HG03025 (cell line): ENCODE measurements around the gene SHB.

Experiments used
- ATAC-seq: cut with Tn5 transposase; IDR thresholded peaks from one replicate; pipeline ENCODE4 v1.9.1; 2021; ENCODE audit warnings: mild to moderate bottlenecking, moderate library complexity; ENCODE audit not compliant: unreplicated experiment, low FRiP score

SHB gene

GRCh38 chr9:37942621-37943344, 126.2 kb downstream of the SHB start:
- ATAC-seq: no peak

- ATAC-seq: no peak
These were observed 127.8 kb downstream of the SHB start for GRCh38 chr9:37941253-37941652.

DNA sequence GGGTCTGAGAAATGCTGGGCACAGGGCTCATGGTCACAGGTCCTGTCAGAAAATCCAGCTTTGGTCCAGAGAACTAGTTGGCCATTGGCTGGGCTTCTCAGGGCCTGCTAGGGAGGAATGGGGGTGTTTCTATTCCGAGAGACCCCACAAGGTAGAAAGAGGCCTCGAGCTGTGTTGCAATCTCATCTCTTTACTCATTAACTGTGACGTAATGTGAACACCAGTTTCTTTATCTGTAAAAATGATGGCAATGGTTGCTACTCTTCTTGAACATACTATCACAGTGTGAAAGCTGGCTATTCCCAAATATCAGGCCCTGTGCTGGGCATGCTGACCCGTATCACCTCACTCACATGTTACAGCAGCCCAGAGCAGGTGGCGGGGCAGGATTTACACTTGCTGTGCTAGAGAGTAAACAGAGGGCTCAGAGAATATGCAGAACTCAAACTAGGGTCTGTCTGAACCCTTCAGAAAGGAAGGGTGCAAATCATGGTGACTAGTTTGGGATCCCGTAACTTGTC, 129.4 kb downstream of the SHB start:
- no peak for ATAC-seq

DNA sequence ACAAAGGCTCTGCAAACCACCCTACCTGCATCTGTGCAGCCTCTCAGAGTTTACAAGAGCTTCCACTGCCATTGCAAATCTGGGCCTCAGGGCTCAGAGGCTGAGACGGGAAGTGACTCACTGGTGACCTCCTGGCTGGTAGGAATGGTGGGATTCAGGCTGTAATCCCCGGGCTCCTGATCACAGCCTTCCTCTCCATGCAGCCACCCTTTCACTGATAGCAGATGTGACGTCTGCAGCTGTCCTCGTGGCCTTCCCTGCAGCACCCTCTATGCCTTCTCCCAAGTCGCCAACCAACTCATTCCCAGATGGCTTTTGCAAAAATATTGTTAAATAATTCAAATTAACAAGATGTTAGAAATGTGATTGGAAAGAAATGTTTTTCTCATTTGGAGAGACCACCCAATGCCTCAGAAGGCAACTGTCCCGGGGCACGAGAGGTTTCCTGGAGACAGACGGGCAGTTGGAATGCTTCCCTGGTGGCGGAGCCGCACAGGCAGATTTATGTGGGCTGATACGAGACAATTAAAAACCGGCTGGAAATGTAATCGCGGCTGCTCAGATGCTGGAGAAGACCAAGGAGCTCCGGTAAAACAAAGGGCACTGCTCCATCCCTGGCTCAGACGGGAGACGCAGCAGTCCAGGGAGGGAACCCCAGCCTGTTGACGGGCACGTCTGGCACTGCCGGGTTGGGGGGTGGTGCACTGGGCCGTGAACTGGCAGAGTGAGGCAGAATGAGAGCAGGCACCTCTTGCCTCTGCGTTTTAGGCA, 130.7 kb downstream of the SHB start:
- ATAC-seq: no peak

DNA sequence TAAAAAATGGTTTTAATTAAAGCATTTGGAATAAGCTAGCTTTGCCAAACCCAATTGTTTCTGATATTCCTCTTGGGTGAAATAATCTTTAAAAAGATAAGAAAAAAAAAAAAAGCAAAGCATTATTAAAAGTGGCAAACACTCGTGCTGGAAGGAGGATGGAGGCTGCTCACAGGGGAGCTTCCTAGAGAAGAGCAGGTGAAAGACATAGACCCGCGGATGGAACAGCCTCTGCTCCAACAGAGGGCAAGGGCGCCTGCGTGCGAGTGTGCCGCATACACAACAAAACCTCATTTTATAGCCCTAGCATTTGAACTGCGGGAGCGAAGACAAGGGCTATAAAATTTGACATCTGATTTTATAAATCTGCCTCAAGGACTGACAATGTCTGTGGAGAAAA, 131.7 kb downstream of the SHB start:
- ATAC-seq: no peak

DNA sequence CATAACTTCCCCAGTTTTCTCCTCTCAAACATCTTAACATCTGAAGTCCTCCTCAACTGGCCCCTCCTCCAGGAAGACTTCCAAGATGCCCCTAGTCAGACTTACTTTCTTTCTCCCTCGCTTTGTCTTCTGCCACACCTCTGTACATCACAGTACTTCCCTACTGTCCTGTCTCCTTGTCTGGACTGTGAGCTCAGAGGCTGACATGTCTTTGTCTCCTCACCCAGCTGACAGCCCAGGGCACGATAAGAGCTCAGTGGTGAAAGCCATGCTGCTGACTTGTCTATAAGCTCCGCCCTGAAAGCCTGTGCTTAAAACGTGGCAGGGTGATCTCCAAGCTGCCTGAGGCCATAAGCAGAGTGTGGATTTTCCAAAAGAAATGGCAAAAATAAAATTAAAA, 132.1 kb downstream of the SHB start:
- ATAC-seq: no peak

- ATAC-seq: no peak
These were observed 132.7 kb downstream of the SHB start for GRCh38 chr9:37936376-37936775.

DNA sequence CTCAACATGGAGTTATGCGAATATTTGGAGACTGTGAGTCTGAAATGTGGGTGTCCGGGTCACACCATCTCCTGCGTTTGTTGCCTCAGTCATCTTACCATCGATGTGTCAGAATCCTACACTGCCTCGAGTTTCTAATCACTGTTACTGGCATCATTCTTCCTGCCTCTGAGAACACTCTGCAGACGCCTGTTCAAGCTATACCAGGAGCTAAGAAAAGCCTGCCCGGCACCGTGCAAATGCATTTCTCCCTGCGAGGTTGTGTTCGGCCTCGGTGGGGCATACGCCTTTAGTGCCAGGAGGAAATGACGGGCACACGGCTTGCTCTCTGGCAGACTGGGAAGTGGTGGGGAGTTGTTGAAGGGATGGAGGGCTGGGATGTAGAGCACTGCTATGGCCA, 133.9 kb downstream of the SHB start:
- no peak for ATAC-seq

DNA sequence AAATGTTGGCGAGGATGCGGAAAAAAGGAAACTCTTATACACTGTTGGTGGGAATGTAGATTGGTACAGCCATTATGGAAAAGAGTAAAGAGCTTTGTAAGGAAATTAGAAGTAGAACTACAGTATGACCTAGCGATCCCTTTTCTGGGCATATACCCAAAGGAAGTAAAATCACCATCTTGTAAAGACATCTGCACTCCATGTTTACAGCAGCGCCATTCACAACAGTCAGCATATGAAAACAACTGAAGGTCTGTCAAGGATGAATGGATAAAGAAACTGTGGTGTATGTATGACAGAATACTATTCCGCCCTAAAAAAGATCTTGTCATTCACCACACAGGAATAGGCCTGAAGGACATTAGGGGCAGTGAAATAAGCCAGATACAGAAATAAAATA, 137.4 kb downstream of the SHB start:
- ATAC-seq: no peak

DNA sequence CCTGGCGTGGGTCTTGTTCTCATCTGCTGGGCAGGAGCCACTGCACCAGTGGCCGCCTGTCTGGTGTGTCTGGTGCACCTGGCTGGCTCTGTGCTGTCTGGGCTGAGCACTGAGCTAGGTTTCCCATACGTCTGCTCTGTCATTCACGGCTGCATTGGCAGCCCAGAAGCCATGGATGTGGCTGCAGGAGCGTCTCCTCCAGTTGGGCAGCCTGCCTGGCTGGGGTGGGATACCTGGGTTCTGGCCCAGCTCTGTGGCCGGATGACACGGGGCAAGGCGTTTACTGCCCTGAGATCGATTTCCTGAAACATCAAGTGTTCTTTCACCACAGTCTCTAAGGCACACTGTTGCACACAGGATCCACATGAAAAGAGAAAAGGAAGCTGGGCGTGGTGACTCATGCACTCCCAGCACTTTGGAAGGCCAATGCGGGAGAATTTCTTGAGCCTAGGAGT, 139.6 kb downstream of the SHB start:
- no peak for ATAC-seq

- ATAC-seq: no peak
These were observed 140.2 kb downstream of the SHB start for GRCh38 chr9:37928552-37929430.

GRCh38 chr9:37927601-37928551, 141.2 kb downstream of the SHB start:
- no peak for ATAC-seq

GRCh38 chr9:37927132-37927531, 141.9 kb downstream of the SHB start:
- no peak for ATAC-seq

GRCh38 chr9:37926737-37927118, 142.3 kb downstream of the SHB start:
- ATAC-seq: no peak

DNA sequence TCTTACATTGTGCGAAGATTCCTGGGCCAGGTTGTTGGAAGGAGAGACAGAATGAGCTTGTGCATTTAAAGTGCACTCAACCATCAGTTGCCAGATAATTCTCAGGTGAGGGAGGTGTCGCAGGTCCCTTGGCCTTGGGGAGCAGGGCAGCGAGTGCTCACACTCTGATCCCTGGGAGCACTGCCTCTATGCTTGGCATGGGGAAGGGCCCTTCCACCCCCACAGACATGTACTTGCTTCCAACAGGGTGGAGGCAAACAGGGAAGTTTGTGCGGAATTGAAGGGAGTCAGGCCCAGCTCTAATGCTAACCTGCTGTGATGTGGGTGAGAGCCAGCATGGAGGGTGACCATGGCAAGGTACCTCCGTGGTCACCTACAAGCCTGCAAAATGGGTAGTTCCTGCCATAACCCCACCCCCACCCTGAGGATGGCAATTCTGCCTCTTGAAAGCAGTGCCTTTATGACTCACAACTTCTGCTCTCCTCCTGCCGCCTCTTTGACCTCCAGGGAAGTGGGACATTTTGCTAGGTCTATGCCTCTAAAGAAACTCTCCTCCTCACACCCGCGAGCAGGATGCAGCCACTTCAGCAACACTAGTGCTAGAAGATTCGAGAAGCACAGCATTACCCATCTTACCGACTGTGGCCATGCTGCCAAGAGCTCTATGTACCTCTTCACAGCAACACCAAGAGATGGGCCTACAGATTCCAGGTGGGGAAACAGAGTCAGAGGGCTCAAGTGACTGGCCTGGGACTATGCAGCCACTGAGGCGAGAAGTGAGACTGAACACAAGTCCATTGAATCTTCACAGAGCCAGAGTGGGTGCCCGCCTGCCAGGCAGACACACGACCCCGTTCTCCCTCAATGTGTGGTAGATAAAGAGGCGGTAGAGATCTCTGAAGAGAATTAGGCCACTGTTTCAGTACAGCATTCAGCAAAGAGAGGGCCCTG, 143.0 kb downstream of the SHB start:
- no peak for ATAC-seq

GRCh38 chr9:37925006-37925405, 144.0 kb downstream of the SHB start:
- ATAC-seq: no peak

DNA sequence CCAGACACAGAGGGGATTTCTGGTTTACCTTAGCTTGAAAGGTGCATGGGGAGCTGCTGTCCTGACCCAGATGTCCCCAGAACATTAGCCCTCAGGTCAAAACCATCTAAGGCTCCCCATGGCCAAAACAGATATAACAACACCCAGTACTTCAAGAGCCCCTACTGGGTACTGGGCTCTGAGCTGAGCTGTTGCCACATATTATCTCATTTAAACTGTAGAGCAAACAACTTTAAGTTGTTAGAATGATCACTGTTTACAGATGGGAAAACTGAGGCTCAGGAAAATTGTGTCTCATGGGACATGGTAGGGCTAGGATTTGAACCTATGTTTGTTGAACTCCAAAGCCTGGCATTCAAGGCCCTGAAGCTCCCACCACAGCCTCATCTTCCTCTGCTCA, 144.5 kb downstream of the SHB start:
- ATAC-seq: no peak

DNA sequence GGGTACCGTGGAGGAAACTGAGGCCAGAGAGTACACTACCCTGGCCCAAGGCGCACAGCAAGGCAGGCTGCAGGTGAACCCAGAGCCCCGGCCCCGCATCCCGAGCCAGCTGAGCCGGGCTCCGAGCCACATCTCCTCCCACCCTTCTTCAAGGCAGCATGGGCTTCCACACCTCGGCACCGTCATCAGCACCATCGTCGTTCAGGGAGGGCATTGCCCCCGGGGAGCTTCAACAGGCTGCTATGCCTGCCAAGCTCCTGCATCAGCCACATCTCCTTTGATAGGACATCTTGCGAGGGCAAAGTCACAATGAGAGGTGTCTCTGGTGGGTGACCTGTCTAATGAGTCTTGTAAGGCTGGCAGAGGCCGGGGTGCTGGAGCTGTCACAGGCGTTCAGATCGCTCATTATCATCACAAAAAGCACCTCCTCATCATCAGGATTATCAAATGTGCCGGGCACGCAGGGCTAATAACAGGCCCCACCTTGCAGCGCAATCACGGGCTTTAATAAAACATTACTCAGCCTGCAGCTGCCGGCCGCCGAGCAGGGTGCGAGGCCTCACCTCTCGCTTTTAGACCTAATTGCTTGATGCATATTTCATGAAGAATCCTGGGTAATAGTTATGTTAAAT, 145.1 kb downstream of the SHB start:
- ATAC-seq: no peak
